HG02884 (cell line): Measurements from ENCODE around the gene CCDC187.
"Not testable (repeated sequence)": the region's sequence is repeated elsewhere in the genome, so short reads cannot be mapped to it uniquely, and the experiment has no call there.

Experiments used
- ATAC-seq: cut with Tn5 transposase; IDR thresholded peaks from one replicate; pipeline ENCODE4 v1.9.1; 2021; ENCODE audit warnings: mild to moderate bottlenecking, moderate library complexity; ENCODE audit not compliant: unreplicated experiment

CCDC187 gene

GRCh38 chr9:136328011-136328621 is 24.2 kb upstream of the CCDC187 start:
- no peak for ATAC-seq

- ATAC-seq: no peak
These were observed 23.5 kb upstream of the CCDC187 start, which contains the start of gene GPSM1 for GRCh38 chr9:136327304-136327974. Gene GPSM1, plus strand, starts transcription at chr9:136327539. Its CDS starts 157 bp downstream, at chr9:136327696.

- ATAC-seq: no peak
These were observed 22.9 kb upstream of the CCDC187 start for GRCh38 chr9:136326761-136327303.

GRCh38 chr9:136326061-136326760 is 22.3 kb upstream of the CCDC187 start:
- ATAC-seq: no peak

- ATAC-seq: no peak
These were observed 21.5 kb upstream of the CCDC187 start for GRCh38 chr9:136325358-136325757.

GRCh38 chr9:136324501-136325300 is 20.8 kb upstream of the CCDC187 start:
- ATAC-seq: no peak

- no peak for ATAC-seq
These were observed 19.5 kb upstream of the CCDC187 start for GRCh38 chr9:136323371-136323789.

- no peak for ATAC-seq
These were observed 18.9 kb upstream of the CCDC187 start for GRCh38 chr9:136322756-136323330.

GRCh38 chr9:136321561-136321960 is 17.7 kb upstream of the CCDC187 start:
- ATAC-seq: no peak

GRCh38 chr9:136320972-136321371 is 17.1 kb upstream of the CCDC187 start:
- not testable (repeated sequence) for ATAC-seq

GRCh38 chr9:136319955-136320354 is 16.1 kb upstream of the CCDC187 start:
- ATAC-seq: not testable (repeated sequence)

- not testable (repeated sequence) for ATAC-seq
These were observed 15.3 kb upstream of the CCDC187 start for GRCh38 chr9:136319244-136319643.

- ATAC-seq: no peak
These were observed 14.9 kb upstream of the CCDC187 start for GRCh38 chr9:136318776-136319241.

GRCh38 chr9:136318111-136318775 is 14.3 kb upstream of the CCDC187 start:
- no peak for ATAC-seq

GRCh38 chr9:136317695-136318094 is 13.8 kb upstream of the CCDC187 start:
- no peak for ATAC-seq

- ATAC-seq: no peak
These were observed 13.2 kb upstream of the CCDC187 start for GRCh38 chr9:136316896-136317676.

GRCh38 chr9:136316271-136316751 is 12.4 kb upstream of the CCDC187 start:
- ATAC-seq: no peak

GRCh38 chr9:136314944-136315343 is 11.1 kb upstream of the CCDC187 start:
- ATAC-seq: no peak

GRCh38 chr9:136314056-136314416 is 10.1 kb upstream of the CCDC187 start:
- ATAC-seq: no peak
